ENCODE results near the gene NEAT1. TPM values are rescaled to one million over a fixed set of nuclear protein-coding genes. Genes with fewer than 3 reads are reported as not detected.

The NEAT1 gene
- total RNA-seq, 1 donor from 2014 or later, result 114 TPM

- H3K36me3 ChIP-seq (ENCODE audit: control insufficient read depth, insufficient read depth, low read length), result peaks cover 18% of the 10 kb centered on the region
- peak overlapping the region; percentile 51 for H3K4me3 ChIP-seq (ENCODE audit: low read depth, low read length)
- no peak for TF ChIP-seq CTCF (IDR thresholded peaks at IDR 0.05; ENCODE audit: insufficient read depth, low read length, severe bottlenecking)
- FAIRE-seq, result peak; percentile 47
- DNase-seq (ENCODE audit: low read depth), result peak; percentile 99
- no peaks in the 10 kb centered on the region for H3K27me3 ChIP-seq (ENCODE audit: control insufficient read depth, insufficient read depth, low read length)
Observed at GRCh38 chr11:65420979-65421793, 1.4 kb upstream of the NEAT1 start.

GRCh38 chr11:65421794-65422632 lies 585 bp upstream of the NEAT1 start:
- no peak for FAIRE-seq
- H3K4me3 ChIP-seq (ENCODE audit: low read depth, low read length), result peak overlapping the region; percentile 93
- no peaks in the 10 kb centered on the region for H3K27me3 ChIP-seq (ENCODE audit: control insufficient read depth, insufficient read depth, low read length)
- peak; percentile 80 for DNase-seq (ENCODE audit: low read depth)
- H3K36me3 ChIP-seq (ENCODE audit: control insufficient read depth, insufficient read depth, low read length), result peaks cover 18% of the 10 kb centered on the region
- TF ChIP-seq CTCF (IDR thresholded peaks at IDR 0.05; ENCODE audit: insufficient read depth, low read length, severe bottlenecking), result no peak

GRCh38 chr11:65423516-65424204 lies 1.1 kb downstream of the NEAT1 start:
- Histone ChIP-seq H3K27me3 (ENCODE audit: control insufficient read depth, insufficient read depth, low read length) (no peaks in the 10 kb centered on the region), H3K4me3 (ENCODE audit: low read depth, low read length) (peak overlapping the region; percentile 93), H3K36me3 (ENCODE audit: control insufficient read depth, insufficient read depth, low read length) (peaks cover 18% of the 10 kb centered on the region)
- TF ChIP-seq CTCF (IDR thresholded peaks at IDR 0.05; ENCODE audit: insufficient read depth, low read length, severe bottlenecking), result no peak
- DNase-seq (ENCODE audit: low read depth) (peak; percentile 6), FAIRE-seq (no peak)

- TF ChIP-seq CTCF (IDR thresholded peaks at IDR 0.05; ENCODE audit: insufficient read depth, low read length, severe bottlenecking), result no peak
- H3K4me3 ChIP-seq (ENCODE audit: low read depth, low read length), result peak overlapping the region; percentile 93
- DNase-seq (ENCODE audit: low read depth), result peak; percentile 34
- no peaks in the 10 kb centered on the region for H3K27me3 ChIP-seq (ENCODE audit: control insufficient read depth, insufficient read depth, low read length)
- peaks cover 18% of the 10 kb centered on the region for H3K36me3 ChIP-seq (ENCODE audit: control insufficient read depth, insufficient read depth, low read length)
- FAIRE-seq, result no peak
Observed at GRCh38 chr11:65424205-65425104, 1.9 kb downstream of the NEAT1 start.

All from bronchial epithelial cell (primary cell).